Lower leg skin (tissue), 3 donors: ENCODE data around the gene YTHDF1.

Experiments
- CTCF ChIP-seq, 3 donors: fragments of 450-650 bp; IDR thresholded peaks; one replicate each; pipeline ENCODE4 v1.5.1; 2016; ENCODE audit warnings: antibody characterized with exemption in 3 of 3, mild to moderate bottlenecking in 3 of 3, moderate library complexity in 2 of 3
- POLR2A ChIP-seq, 2 donors: fragments of 450-650 bp; IDR thresholded peaks; one replicate each; pipeline ENCODE4 v1.6.1; 2016 to 2017; ENCODE audit warnings: antibody characterized with exemption in 2 of 2, mild to moderate bottlenecking in 1 of 2, moderate library complexity in 1 of 2

GRCh38 chr20:63233061-63233344 is 17.1 kb upstream of the YTHDF1 start:
- TF ChIP-seq CTCF (IDR thresholded peaks at IDR 0.05) (no peak), POLR2A (IDR thresholded peaks at IDR 0.05) (no peak)
